Left hindlimb (tissue), 1 donor: ENCODE measurements around the gene CRTC1.
"Not testable (repeated sequence)": the region's sequence is repeated elsewhere in the genome, so short reads cannot be mapped to it uniquely, and the experiment has no call there.

Source experiments
- DNase-seq: peaks from one replicate; pipeline ENCODE4 v3.0.0-alpha.2; 2018

Gene CRTC1

GRCh38 chr19:18731562-18732008 lies 48.1 kb downstream of the CRTC1 start:
- no peak for DNase-seq

GRCh38 chr19:18733196-18733647 lies 49.7 kb downstream of the CRTC1 start:
- peak; percentile 64 for DNase-seq

GRCh38 chr19:18733762-18734332 lies 50.4 kb downstream of the CRTC1 start:
- not testable (repeated sequence) for DNase-seq

DNA sequence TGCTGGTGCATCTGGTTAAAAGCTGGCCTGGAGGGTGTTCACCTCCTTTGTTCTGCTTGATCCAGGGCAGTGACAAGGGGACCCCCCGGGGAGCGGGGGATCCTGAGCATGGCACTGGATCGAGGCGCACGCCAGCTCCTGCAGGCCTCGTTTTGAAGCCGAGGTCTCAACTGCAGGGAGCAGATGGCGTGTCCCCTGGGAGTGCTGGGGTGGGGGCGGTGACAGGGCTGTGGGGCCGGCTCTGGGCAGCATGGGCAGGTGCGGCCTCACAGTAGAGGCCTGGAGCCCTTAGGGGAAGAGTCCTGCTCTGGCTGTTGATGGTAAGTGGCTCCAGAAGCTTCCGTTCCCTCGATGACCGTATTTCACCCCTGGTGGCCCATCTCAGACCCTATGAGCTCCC lies 51.8 kb downstream of the CRTC1 start:
- no peak for DNase-seq

- no peak for DNase-seq
Observed at GRCh38 chr19:18735752-18736151, 52.3 kb downstream of the CRTC1 start.

- no peak for DNase-seq
Observed at GRCh38 chr19:18736415-18737336, 53.2 kb downstream of the CRTC1 start.

DNA sequence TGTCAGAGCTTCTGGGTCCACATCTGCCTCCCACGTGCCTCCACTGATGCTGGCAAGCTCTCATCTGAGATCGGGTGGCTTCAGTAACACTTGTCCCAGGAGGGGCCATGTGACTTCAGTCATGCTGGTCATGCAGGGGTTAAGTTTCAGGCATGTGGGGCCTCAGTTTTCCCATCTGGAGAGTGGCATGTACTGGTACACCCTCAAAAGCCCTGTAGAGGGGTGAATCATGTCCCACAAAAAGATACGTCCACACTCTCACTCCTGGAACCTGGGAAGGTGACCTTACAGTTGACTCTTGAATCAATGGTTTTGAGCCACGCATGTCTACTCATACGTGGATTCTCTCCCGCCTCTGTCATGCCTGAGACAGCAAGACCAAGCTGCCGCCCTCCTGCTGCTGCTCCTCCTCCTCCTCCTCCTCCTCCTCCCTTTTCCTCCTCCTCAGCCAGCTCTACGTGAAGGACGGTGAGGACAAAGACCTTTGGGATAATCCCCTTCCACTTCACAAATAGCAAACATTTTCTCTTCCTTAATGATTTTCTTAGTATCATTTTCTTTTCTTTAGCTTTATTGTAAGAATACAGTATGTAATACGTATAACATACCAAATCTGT lies 54.0 kb downstream of the CRTC1 start:
- DNase-seq, result no peak

DNA sequence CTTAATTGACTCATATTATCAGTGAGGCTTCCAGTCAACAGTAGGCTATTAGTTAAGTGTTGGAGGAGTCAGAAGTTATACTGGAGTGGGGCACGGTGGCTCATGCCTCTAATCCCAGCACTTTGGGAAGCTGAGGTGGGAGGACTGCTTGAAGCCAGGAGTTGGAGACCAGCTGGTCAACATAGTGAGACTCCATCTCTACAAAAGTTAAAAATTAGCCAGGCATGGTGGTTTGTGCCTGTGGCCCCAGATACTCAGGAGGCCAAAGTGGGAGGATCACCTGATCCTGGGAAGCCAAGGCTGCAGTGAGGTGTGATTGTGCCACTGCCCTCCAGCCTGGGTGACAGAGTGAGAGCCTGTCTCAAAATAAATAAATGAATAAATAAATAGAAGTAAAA lies 54.5 kb downstream of the CRTC1 start:
- no peak for DNase-seq

DNA sequence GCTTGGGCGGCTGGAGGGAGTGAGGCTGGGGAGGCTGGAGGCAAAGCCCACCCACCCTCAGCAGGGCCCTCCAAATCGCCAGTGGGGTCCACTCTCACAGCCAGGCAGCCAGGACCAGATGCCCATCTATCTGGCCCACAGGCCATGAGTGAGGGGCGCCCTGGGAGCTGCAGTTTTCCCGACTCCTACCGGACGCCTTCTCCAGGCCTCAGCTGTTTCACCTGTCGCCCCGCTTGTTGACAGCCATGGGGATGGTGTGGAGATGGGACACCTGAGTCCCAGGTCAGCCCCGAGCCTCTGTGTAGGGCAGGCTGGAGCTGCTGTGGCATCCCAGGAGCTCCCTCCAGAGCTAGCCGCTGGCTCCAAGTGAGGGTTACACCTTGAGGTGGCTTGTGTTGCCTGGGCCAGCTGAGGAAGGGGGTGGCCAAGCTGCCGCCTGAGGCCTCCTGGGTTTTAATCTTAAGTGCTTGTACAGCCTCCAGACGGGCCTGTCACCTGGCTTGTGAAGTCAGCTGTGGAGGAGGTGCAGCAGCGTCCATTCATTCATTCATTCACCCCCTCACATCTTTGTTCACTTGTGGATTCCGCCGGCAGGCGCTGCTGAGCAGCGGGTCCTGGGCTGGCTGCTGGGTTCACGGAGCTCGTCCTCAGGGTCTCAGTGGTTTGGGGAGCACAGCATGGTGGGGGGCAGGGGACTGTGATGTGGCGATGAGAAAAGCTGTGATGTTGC lies 55.6 kb downstream of the CRTC1 start:
- DNase-seq, result no peak

DNA sequence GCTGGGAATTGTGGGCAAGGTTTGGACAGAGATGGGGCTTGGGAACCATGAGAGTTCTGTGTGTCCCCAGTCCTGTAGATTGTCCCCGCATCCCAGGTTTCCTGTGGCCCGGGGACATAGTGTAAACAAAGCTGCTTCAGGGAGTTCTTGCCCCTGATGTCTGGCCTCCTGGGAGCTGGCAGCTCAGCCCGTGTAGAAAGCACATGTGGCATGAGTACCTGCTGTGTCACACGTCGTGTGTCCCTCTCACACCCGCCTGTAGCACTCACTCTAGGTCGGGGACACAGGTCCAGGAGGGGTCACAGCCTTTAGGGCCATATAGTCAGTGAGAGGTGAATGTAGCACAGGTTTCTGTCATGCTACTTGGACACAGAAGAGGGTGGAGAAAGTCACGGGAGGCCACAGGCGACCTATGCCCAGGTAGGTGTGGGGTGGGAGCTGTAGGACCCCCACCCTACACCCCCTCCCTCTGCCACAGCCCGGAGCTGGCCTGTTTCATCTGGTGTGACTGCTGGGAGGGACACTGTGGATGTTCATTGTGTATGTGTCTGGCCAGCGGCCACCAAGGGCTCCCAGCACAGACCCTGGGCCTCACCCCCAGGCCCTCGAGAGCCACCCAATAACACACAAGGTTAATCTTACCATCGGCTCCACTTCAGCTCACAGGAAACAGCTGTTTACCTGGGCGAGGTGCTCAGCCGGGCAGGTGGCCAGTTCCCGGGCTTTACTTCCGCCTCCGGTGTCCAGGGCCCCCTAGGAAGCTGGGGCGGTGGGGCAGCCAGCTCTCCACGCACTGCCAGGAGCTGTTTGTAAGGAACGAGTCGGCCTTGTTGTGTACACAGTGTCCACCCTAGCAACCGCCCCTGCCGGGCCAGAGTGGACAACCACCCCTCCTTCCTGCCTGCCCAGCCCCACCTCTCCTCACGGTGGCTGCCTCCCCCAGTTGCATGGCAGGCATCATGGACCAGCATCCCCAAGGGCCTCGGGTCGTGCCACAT lies 57.9 kb downstream of the CRTC1 start:
- peak; percentile 72 for DNase-seq

DNA sequence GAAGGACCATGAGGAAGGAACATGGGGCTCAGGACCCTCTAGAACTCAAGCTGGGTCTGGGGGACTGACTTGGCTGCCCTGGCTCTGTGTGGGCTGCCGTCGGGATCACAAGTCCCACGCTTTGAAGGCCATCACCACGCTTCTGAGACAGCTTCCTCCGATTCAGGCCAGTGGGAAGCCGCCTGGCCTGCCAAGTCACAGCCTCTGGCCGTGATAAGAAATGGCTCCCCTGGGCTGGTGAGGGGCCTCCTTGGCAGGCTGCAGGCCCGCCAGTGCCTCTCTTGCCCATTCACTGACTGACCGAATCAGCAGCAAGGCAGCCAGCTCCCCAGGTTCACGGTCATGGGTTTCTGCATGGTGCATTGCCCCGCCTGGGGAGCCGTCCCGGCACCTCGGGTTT lies 58.8 kb downstream of the CRTC1 start:
- DNase-seq, result no peak

- peak; percentile 72 for DNase-seq
Observed at GRCh38 chr19:18742838-18743783, 59.6 kb downstream of the CRTC1 start.

DNA sequence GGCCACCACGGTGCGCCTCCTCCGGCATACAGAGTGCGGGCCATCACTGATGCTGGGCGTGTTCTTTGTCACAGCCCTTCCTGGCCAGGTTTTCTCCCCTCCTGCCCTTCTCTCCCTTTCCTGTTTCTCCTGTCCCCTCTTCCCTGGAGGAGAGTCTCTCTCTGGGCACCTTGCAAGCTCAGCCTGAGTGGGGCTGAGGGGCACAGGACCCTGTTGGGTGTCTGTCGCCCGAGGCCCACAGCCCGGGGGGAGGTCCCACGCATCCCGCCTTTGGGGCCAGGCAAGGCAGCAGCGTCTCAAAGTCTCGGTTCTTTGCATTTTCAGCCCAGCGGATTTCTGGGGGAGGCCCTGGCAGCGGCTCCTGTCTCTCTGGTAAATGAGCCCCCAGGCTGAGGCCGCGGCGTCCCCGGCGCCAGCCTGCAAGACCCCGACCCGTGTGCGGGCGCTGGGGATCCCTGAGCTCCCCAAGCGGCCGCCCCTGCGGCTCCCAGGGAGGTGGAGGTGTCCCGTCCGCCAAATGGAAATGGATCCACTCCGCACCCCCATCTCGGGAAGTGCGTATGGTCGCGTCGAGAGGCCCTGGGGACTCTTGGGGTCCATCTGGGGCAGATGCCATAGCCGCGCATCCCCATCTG lies 60.4 kb downstream of the CRTC1 start:
- DNase-seq, result no peak

- DNase-seq, result peak; percentile 67
Observed at GRCh38 chr19:18745012-18745735, 61.7 kb downstream of the CRTC1 start.

DNA sequence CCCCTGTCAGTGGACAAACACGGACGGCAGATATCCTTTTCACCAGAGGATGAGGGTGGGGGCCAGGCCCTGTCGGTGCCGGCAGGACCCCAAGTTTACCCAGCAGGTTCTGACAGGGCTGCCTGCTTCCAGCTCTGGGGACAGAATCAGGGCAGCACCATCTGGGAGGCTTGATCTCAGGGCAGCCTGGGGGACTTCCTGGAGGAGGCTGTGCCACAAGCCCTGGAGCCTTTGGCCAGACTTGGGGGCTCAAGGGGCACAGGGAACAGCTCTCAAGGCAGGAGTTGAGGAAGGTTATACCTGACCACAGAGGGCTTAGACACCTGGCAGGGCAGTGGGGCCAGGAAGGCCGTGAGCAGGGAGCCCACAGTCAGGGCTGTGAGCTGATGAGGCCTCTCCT lies 62.5 kb downstream of the CRTC1 start:
- DNase-seq, result no peak

DNA sequence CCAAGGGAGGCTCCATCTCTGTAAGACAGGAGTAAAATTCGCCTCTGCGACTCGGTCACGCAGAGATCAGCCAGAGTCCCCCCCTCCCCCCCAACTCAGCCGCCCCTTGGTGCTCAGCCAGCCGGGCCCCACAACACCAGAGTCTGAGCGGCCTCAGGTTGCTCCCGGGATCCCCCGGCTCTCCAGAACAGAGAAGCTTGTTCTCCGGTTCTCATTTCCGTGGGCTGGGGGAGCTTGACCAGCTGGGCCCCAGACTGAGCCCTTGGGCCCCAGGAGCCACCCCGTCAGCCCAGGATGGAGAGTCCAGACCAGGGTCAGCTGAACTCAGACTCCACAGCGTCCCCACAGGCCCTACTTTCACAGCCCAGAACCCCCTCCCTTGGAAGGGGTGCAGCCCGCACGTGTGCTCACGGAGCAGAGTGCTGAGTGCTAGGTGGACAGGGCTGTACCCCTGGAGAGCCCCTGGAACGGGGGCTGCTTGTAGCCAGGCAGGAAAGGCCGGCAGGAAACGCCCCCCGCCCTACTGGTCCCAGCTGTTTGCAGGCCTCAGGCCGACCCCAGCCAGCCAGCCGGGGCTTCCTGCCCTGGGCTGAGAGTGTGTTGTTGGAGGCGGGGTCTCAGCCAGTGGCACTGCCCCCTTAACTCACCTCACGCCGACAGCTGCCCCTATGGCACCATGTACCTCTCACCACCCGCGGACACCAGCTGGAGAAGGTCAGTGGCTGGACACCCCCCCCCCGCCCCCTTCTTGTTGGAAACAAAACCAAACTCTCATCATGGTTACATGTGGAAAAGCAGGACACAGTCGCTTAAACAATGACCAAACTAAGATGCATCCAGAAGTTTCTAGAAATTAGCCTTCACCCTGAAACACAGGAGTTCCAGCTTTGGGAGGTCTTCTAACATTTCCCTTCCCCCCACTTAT lies 63.2 kb downstream of the CRTC1 start:
- peak; percentile 80 for DNase-seq

DNA sequence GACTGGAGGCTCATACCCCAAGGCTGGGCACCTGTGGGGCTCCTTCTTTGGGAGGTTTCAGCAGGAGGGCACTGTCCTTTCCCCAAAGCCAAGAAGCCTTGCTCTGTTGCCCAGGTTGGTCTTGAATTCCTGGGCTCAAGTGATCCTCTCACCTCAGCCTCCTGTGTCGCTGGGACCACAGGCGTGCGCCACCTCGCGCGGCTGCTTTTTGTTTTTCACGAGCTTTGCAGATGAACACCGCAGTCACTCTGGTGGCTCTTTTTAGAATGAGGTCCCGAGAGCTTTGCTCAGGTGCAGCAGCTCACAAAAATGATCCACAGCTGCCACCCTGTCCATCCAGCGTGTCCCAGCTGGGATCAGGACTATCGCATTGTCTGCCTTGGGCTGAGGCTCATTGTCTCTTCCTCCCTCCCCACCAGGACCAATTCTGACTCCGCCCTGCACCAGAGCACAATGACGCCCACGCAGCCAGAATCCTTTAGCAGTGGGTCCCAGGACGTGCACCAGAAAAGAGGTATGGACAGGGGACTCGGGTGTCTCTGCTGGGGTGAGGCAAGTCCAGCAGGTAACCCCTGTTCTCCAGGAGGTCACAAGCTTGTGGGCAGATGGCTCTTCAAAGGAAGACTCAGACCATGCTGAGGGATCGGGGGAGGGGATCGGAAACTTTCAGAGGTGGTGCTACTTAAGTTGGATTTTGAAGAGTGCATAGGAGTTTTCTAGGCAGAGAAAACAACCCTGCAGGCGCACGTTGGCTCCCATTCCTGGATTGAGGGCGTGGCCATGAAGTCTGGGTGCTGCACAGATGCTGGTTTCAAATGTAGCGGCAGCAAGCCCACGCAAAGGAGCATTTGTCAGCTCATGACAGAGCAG lies 66.1 kb downstream of the CRTC1 start:
- DNase-seq, result no peak
